H1 (cell line): ENCODE measurements around the gene NLGN4X. TPM values are rescaled to one million over a fixed set of nuclear protein-coding genes. Genes with fewer than 3 reads are reported as not detected.
A peak's percentile ranks its signal among the peaks of the same experiment; 100 is the strongest.

ENCODE experiments used
- CTCF ChIA-PET: fragments of 300-600 bp; sonication (Branson Sonifier 250); formaldehyde crosslinking; loops from one replicate; lab custom pipeline; 2021; ENCODE audit not compliant: partially characterized antibody; lab: Charles Lee
- POLR2A ChIA-PET: fragments of 300-600 bp; sonication (Branson Sonifier 250); formaldehyde crosslinking; loops from one replicate; lab custom pipeline; 2021; ENCODE audit warnings: inconsistent platforms; ENCODE audit not compliant: partially characterized antibody; lab: Charles Lee
- DNase-seq, 2 experiments: peaks; one replicate each; pipeline versions ENCODE4 v3.0.0 to v3.0.0-alpha.2; 2010 to 2022; ENCODE audit warnings: low spot score in 2 of 2, low read depth in 1 of 2, mixed read lengths in 1 of 2
- FAIRE-seq: peaks from 2 replicates; lab custom pipeline; 2011; peaks lifted over from hg19 to GRCh38; lab: Jason Lieb, UNC
- H2AFZ ChIP-seq: 2 replicates; pipeline ENCODE4 v1.8.1; 2012; ENCODE audit warnings: low read length, inconsistent platforms
- H2AK5ac ChIP-seq: 2 replicates; pipeline ENCODE4 v1.6.1; 2013; ENCODE audit warnings: low read depth, low read length
- H2BK120ac ChIP-seq: replicated peaks from 2 replicates; pipeline ENCODE3; 2013; ENCODE audit warnings: low read depth, low read length, inconsistent platforms
- H2BK12ac ChIP-seq: 2 replicates; pipeline ENCODE4 v1.6.1; 2013; ENCODE audit warnings: low read depth, low read length
- H2BK15ac ChIP-seq: 2 replicates; pipeline ENCODE4 v1.6.1; 2013; ENCODE audit warnings: low read length
- H2BK20ac ChIP-seq: 2 replicates; pipeline ENCODE4 v1.6.1; 2013; ENCODE audit warnings: low read length
- H2BK5ac ChIP-seq: 2 replicates; pipeline ENCODE4 v1.6.1; 2013; ENCODE audit warnings: low read depth, low read length
- H3K14ac ChIP-seq: 2 replicates; pipeline ENCODE4 v1.6.1; 2013; ENCODE audit warnings: inconsistent platforms; ENCODE audit not compliant: insufficient read length
- H3K18ac ChIP-seq: 2 replicates; pipeline ENCODE4 v1.6.1; 2013; ENCODE audit warnings: low read length; ENCODE audit errors: extremely low read depth
- H3K23ac ChIP-seq: 2 replicates; pipeline ENCODE4 v1.6.1; 2013; ENCODE audit warnings: inconsistent platforms; ENCODE audit not compliant: insufficient read length
- H3K23me2 ChIP-seq: 2 replicates; pipeline ENCODE4 v1.6.1; 2013; ENCODE audit warnings: low read depth, low read length
- H3K27ac ChIP-seq: 2 replicates; pipeline ENCODE4 v1.6.1; 2011; ENCODE audit warnings: low read depth, low read length, inconsistent platforms
- H3K27me3 ChIP-seq, 4 experiments: replicated peaks in 1 of 4; 1 replicate in 1 of 4; 2 replicates in 3 of 4; pipeline versions ENCODE4 v1.6.1 to v1.8.1; 2011 to 2013; ENCODE audit warnings: low read length in 3 of 4, mild to moderate bottlenecking in 3 of 4, inconsistent platforms in 2 of 4, mixed read lengths in 2 of 4, moderate library complexity in 1 of 4; ENCODE audit not compliant: control insufficient read depth in 3 of 4, insufficient read depth in 3 of 4; ENCODE audit errors: extremely low read depth in 1 of 4
- H3K36me3 ChIP-seq, 4 experiments: 2 replicates each; pipeline versions ENCODE4 v1.6.1 to v1.8.1; 2011 to 2013; ENCODE audit warnings: mild to moderate bottlenecking in 4 of 4, low read length in 3 of 4, moderate library complexity in 2 of 4, control low read depth in 1 of 4, inconsistent platforms in 1 of 4; ENCODE audit not compliant: insufficient read depth in 4 of 4, control insufficient read depth in 2 of 4
- H3K4ac ChIP-seq: replicated peaks from 2 replicates; pipeline ENCODE3; 2013; ENCODE audit warnings: low read length, low read depth, mixed read lengths, inconsistent platforms; ENCODE audit not compliant: insufficient read length
- H3K4me1 ChIP-seq, 4 experiments: replicated peaks in 1 of 4; 1 replicate in 1 of 4; 2 replicates in 3 of 4; pipeline versions ENCODE4 v1.6.1 to v1.8.1; 2011 to 2013; ENCODE audit warnings: low read length in 3 of 4, inconsistent platforms in 2 of 4, mixed read lengths in 1 of 4; ENCODE audit not compliant: insufficient read depth in 4 of 4, control insufficient read depth in 3 of 4
- H3K4me2 ChIP-seq, 2 experiments: 2 replicates each; pipeline versions ENCODE4 v1.6.1 to v1.8.1; 2011 to 2013; ENCODE audit warnings: low read depth in 2 of 2, low read length in 2 of 2, control low read depth in 1 of 2, inconsistent platforms in 1 of 2, mild to moderate bottlenecking in 1 of 2; ENCODE audit not compliant: insufficient read depth in 1 of 2
- H3K4me3 ChIP-seq, 4 experiments: fragments of 200-600, 300-600 bp in 1 of 4; sonication (generic), shearing (Covaris generic), sonication (Bioruptor Twin) in 1 of 4; 2 replicates each; pipeline versions ENCODE4 v1.5.1 to v1.8.1; 2011 to 2016; ENCODE audit warnings: low read length in 4 of 4, low read depth in 3 of 4, control low read depth in 2 of 4, inconsistent platforms in 2 of 4, mild to moderate bottlenecking in 2 of 4, mixed read lengths in 1 of 4, moderate library complexity in 1 of 4; ENCODE audit not compliant: insufficient read depth in 2 of 4; ENCODE audit errors: extremely low read depth in 1 of 4
- H3K56ac ChIP-seq: replicated peaks from 2 replicates; pipeline ENCODE3; 2013; ENCODE audit warnings: low read depth, mild to moderate bottlenecking, mixed read lengths, low read length, inconsistent platforms; ENCODE audit not compliant: insufficient read length
- H3K79me1 ChIP-seq: 2 replicates; pipeline ENCODE4 v1.6.1; 2013; ENCODE audit warnings: low read depth, low read length, control low read depth
- H3K79me2 ChIP-seq, 2 experiments: 2 replicates each; pipeline versions ENCODE4 v1.6.1 to v1.8.1; 2012 to 2013; ENCODE audit warnings: low read length in 2 of 2, mild to moderate bottlenecking in 2 of 2, inconsistent platforms in 1 of 2; ENCODE audit not compliant: insufficient read depth in 2 of 2, control insufficient read depth in 1 of 2
- H3K9ac ChIP-seq, 4 experiments: replicated peaks in 1 of 4; 1 replicate in 1 of 4; 2 replicates in 3 of 4; pipeline versions ENCODE4 v1.6.1 to v1.8.1; 2011 to 2013; ENCODE audit warnings: low read depth in 3 of 4, low read length in 3 of 4, control low read depth in 2 of 4, mild to moderate bottlenecking in 2 of 4, moderate library complexity in 2 of 4, inconsistent platforms in 1 of 4; ENCODE audit errors: extremely low read depth in 1 of 4
- H3K9me3 ChIP-seq, 2 experiments: 2 replicates each; pipeline versions ENCODE4 v1.6.1 to v1.8.1; 2012 to 2013; ENCODE audit warnings: mild to moderate bottlenecking in 2 of 2, moderate library complexity in 2 of 2, control low read depth in 1 of 2, inconsistent platforms in 1 of 2, low read depth in 1 of 2, low read length in 1 of 2, mixed read lengths in 1 of 2; ENCODE audit not compliant: insufficient read depth in 2 of 2
- H4K20me1 ChIP-seq, 2 experiments: replicated peaks in 1 of 2; 2 replicates each; pipeline versions ENCODE3 to v1.8.1; 2011 to 2013; ENCODE audit warnings: inconsistent platforms in 2 of 2, low read length in 2 of 2, mild to moderate bottlenecking in 1 of 2; ENCODE audit not compliant: insufficient read depth in 2 of 2, control insufficient read depth in 1 of 2
- H4K5ac ChIP-seq: 2 replicates; pipeline ENCODE4 v1.6.1; 2013; ENCODE audit warnings: low read length, low read depth, mixed read lengths, inconsistent platforms; ENCODE audit not compliant: insufficient read length
- H4K8ac ChIP-seq: 2 replicates; pipeline ENCODE4 v1.8.0; 2013; ENCODE audit warnings: mild to moderate bottlenecking, moderate library complexity, low read length, inconsistent platforms; ENCODE audit not compliant: insufficient read depth; ENCODE audit errors: extremely low read depth
- H4K91ac ChIP-seq: replicated peaks from 2 replicates; pipeline ENCODE3; 2013; ENCODE audit warnings: low read length, mixed read lengths, inconsistent platforms; ENCODE audit not compliant: insufficient read length
- POLR2A ChIP-seq, 2 experiments: IDR thresholded peaks; 1 replicate in 1 of 2; 2 replicates in 1 of 2; pipeline ENCODE4 v1.6.1; 2011; ENCODE audit warnings: low read depth in 2 of 2, low read length in 2 of 2, mild to moderate bottlenecking in 2 of 2; ENCODE audit errors: control extremely low read depth in 1 of 2
- WGBS, 2 experiments: shearing (Covaris generic) in 1 of 2; methylation state at CpG; one replicate each; pipeline versions ENCODE4 v1.1.6 to v1.1.7; 2013 to 2015; ENCODE audit warnings: low lambda C conversion rate in 2 of 2, mixed read lengths in 2 of 2, inconsistent platforms in 1 of 2, low coverage in 1 of 2, missing lambda C conversion rate in 1 of 2; ENCODE audit not compliant: insufficient replicate concordance in 2 of 2, insufficient coverage in 1 of 2, insufficient read length in 1 of 2; ENCODE audit errors: extremely low coverage in 1 of 2, missing lambda C conversion rate in 1 of 2; 5-methylcytosine and 5-hydroxymethylcytosine counted together
- polyA plus RNA-seq, 7 experiments: library from polyadenylated mRNA; depleted of rRNA in 3 of 7; stranded (reverse) in 5 of 7; unstranded in 2 of 7; fragments of >200 nt in 5 of 7; fragments of 200-250 nt in 2 of 7; gene quantifications; 1 replicate in 5 of 7; 2 replicates in 1 of 7; 4 replicates in 1 of 7; pipeline versions ENCODE4 v1.2.1 to v1.2.3, GENCODE V29; 2011 to 2013; ENCODE audit warnings: missing spikeins in 2 of 7, mixed read lengths in 2 of 7
- total RNA-seq: library from RNA; stranded (reverse); fragmentation: NEBNext Ultra II Directional; extraction: Animal tissue kit (Norgen Biotek cat#: 25700); gene quantifications from 2 replicates; pipeline ENCODE4 v1.2.1, GENCODE V29; 2021
- TF ChIP-seq, protein P1 (sequence below), 3 experiments: IDR thresholded peaks; 1 replicate in 2 of 3; 2 replicates in 1 of 3; pipeline versions ENCODE4 v1.5.1 to v1.6.1; 2011; ENCODE audit warnings: low read length in 3 of 3, mild to moderate bottlenecking in 3 of 3, inconsistent platforms in 2 of 3, low read depth in 1 of 3, moderate library complexity in 1 of 3; ENCODE audit not compliant: insufficient read depth in 1 of 3; ENCODE audit errors: control extremely low read depth in 1 of 3

Gene NLGN4X
- total and polyA plus RNA-seq, 2 of the 8 experiments (the other 6 are each of a cell fraction or from before 2014, with no cell fraction given), result 104 to 124 TPM

DNA sequence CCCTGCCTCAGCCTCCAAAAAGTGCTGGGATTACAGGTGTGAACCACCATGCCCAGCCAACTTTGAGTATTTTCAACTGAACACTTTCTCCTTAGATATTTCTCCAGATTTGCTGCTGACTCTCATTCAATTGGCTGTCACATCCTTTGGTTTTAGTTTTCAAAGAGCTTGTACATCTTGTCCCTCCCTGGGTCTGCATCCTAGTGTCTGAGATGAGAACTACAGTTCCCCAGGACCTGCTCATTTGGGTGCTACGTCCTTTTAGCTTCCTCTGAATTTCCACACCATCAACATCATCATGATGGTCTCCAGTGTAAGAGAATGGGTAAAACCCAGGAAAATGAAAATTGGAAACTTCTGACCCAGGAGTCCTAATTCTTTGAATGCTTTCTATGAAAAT, 312.9 kb downstream of the NLGN4X start:
- H3K27me3 ChIP-seq, result no peaks in the 10 kb centered on the region
- H3K14ac ChIP-seq, result no peak overlapping the region
- H3K9me3 ChIP-seq, result peaks cover 6 to 13% of the 10 kb centered on the region in 2 experiments; a peak in 1 of 4 replicates
- peaks cover 0 to 20% (median under 1%) of the 10 kb centered on the region in 4 experiments; a peak in 4 of 8 replicates for H3K36me3 ChIP-seq
- no peak overlapping the region for H3K4me2 ChIP-seq
- no peak overlapping the region for H2BK15ac ChIP-seq
- no peak overlapping the region for H3K4me3 ChIP-seq
- no peak overlapping the region for H4K8ac ChIP-seq
- H2BK120ac ChIP-seq, result no peak overlapping the region
- H4K5ac ChIP-seq, result no peak overlapping the region
- H4K20me1 ChIP-seq, result no peaks in the 10 kb centered on the region
- no peak overlapping the region for H3K27ac ChIP-seq
- H4K91ac ChIP-seq, result no peak overlapping the region
- 88% methylated on average over 1 of the region's 1 CpG; no CpG with 5 or more reads in 1 of the 2 experiments for WGBS, 2 experiments
- no peak overlapping the region for H2AK5ac ChIP-seq
- no peak overlapping the region for H2AFZ ChIP-seq
- CTCF ChIA-PET, result interaction anchor here (0.7 to 2.3 kb wide), 10 partner anchors 9 to 1564 kb away, joined by 3 to 9 read pairs (median 4); no protein-coding TSS in a partner anchor
- H3K79me1 ChIP-seq, result no peaks in the 10 kb centered on the region
- no peak overlapping the region for H3K4ac ChIP-seq
- H3K79me2 ChIP-seq, result peaks cover 0 to 30% of the 10 kb centered on the region in 2 experiments; a peak in 2 of 4 replicates
- H3K23ac ChIP-seq, result no peak overlapping the region
- no peak overlapping the region for H3K9ac ChIP-seq
- no peak overlapping the region for H2BK12ac ChIP-seq
- no peak overlapping the region for H3K18ac ChIP-seq
- H2BK20ac ChIP-seq, result no peak overlapping the region
- H3K23me2 ChIP-seq, result no peaks in the 10 kb centered on the region
- POLR2A ChIA-PET, result no interaction called here
- FAIRE-seq, result peak; percentile 81
- TF ChIP-seq POLR2A (IDR thresholded peaks at IDR 0.05; ENCODE audit: control extremely low read depth in 1 of 2, low read depth in 2 of 2, low read length in 2 of 2), result no peak
- TF ChIP-seq, protein P1, sequence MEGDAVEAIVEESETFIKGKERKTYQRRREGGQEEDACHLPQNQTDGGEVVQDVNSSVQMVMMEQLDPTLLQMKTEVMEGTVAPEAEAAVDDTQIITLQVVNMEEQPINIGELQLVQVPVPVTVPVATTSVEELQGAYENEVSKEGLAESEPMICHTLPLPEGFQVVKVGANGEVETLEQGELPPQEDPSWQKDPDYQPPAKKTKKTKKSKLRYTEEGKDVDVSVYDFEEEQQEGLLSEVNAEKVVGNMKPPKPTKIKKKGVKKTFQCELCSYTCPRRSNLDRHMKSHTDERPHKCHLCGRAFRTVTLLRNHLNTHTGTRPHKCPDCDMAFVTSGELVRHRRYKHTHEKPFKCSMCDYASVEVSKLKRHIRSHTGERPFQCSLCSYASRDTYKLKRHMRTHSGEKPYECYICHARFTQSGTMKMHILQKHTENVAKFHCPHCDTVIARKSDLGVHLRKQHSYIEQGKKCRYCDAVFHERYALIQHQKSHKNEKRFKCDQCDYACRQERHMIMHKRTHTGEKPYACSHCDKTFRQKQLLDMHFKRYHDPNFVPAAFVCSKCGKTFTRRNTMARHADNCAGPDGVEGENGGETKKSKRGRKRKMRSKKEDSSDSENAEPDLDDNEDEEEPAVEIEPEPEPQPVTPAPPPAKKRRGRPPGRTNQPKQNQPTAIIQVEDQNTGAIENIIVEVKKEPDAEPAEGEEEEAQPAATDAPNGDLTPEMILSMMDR (IDR thresholded peaks at IDR 0.05; ENCODE audit: control extremely low read depth in 1 of 3, insufficient read depth in 1 of 3, low read depth in 1 of 3, low read length in 3 of 3), result peak in 2 of 3 experiments; percentile 6 to 7; a peak in 1 of 4 replicates
- TF ChIP-seq, all 59 proteins: peak for 1
- Histone ChIP-seq H3K56ac (no peak overlapping the region), H2BK5ac (no peak overlapping the region), H3K4me1 (no peaks in the 10 kb centered on the region)
- no peak for DNase-seq
